K562 (cell line): ENCODE measurements around the gene DCLK1. TPM values are rescaled to one million over a fixed set of nuclear protein-coding genes. Genes with fewer than 3 reads are reported as not detected.

Experiments
- ATAC-seq: fragments of 200-7000 bp; cut with Tn5 transposase; 3 replicates; pipeline ENCODE4 v1.9.1; 2020; ENCODE audit warnings: moderate library complexity
- BruUV-seq: library from RNA; stranded (reverse); fragments of 400-500 nt; replicated peaks from 2 replicates; lab custom pipeline; 2021; lab: Mats Ljungman, UMichigan
- CTCF ChIA-PET: fragments of 300-600 bp; formaldehyde crosslinking; extraction: SDS; loops from one replicate; lab custom pipeline; 2021; ENCODE audit warnings: low intra/inter-chr PET ratio; lab: Yijun Ruan, JAX
- POLR2A ChIA-PET: fragments of 300-600, 350-650 bp; sonication (Branson Sonifier 250); formaldehyde crosslinking; extraction: SDS; loops from one replicate; lab custom pipeline; 2021; ENCODE audit warnings: antibody characterized with exemption, inconsistent platforms; lab: Yijun Ruan, JAX
- DNase-seq, 4 experiments: peaks; one replicate each; pipeline versions ENCODE4 v3.0.0 to v3.0.0-alpha.2; 2011 to 2018; ENCODE audit warnings: low spot score in 3 of 4, mixed read lengths in 3 of 4; ENCODE audit errors: extremely low read depth in 1 of 4
- FAIRE-seq: peaks from 2 replicates; lab custom pipeline; 2011; peaks lifted over from hg19 to GRCh38; lab: Jason Lieb, UNC
- H2AFZ ChIP-seq: 2 replicates; pipeline ENCODE4 v1.6.0; 2011; ENCODE audit warnings: low read depth, low read length, control low read depth, inconsistent platforms
- H3K27ac ChIP-seq: fragments of 200-600 bp; 3 replicates; pipeline ENCODE4 v1.8.0; 2011; ENCODE audit warnings: low read depth, mild to moderate bottlenecking, control low read depth, inconsistent platforms, low read length, moderate library complexity, mixed read lengths; ENCODE audit errors: extremely low read depth
- H3K27me3 ChIP-seq, 2 experiments: fragments of 300-600 bp in 1 of 2; 2 replicates in 1 of 2; 3 replicates in 1 of 2; pipeline versions ENCODE4 v1.6.0 to v1.8.0; 2011; ENCODE audit warnings: inconsistent platforms in 2 of 2, low read length in 2 of 2, mild to moderate bottlenecking in 1 of 2, mixed read lengths in 1 of 2, moderate library complexity in 1 of 2; ENCODE audit not compliant: control insufficient read depth in 2 of 2, insufficient read depth in 2 of 2
- H3K36me3 ChIP-seq: fragments of 300-600 bp; 3 replicates; pipeline ENCODE4 v1.8.0; 2011; ENCODE audit warnings: mild to moderate bottlenecking, low read length, inconsistent platforms; ENCODE audit not compliant: control insufficient read depth, insufficient read depth
- H3K4me1 ChIP-seq, 2 experiments: fragments of 200-600 bp in 1 of 2; replicated peaks in 1 of 2; 2 replicates in 1 of 2; 3 replicates in 1 of 2; pipeline versions ENCODE4 v1.5.1 to v1.8.0; 2011; ENCODE audit warnings: inconsistent platforms in 2 of 2, low read length in 2 of 2, mild to moderate bottlenecking in 1 of 2, mixed read lengths in 1 of 2, moderate library complexity in 1 of 2; ENCODE audit not compliant: control insufficient read depth in 2 of 2, insufficient read depth in 2 of 2
- H3K4me2 ChIP-seq: 2 replicates; pipeline ENCODE4 v1.6.1; 2011; ENCODE audit warnings: low read length, control low read depth, inconsistent platforms, mixed read lengths; ENCODE audit not compliant: insufficient read depth
- H3K4me3 ChIP-seq: fragments of 200-600 bp; sonication (generic), shearing (Covaris generic); 2 replicates; pipeline ENCODE4 v1.5.1; 2016; ENCODE audit warnings: control low read depth, inconsistent platforms
- H3K79me2 ChIP-seq: fragments of 200-600 bp; 3 replicates; pipeline ENCODE4 v1.8.0; 2011; ENCODE audit warnings: low read length, inconsistent platforms; ENCODE audit not compliant: control insufficient read depth, insufficient read depth
- H3K9ac ChIP-seq, 2 experiments: 2 replicates each; pipeline versions ENCODE4 v1.6.0 to v1.6.1; 2011; ENCODE audit warnings: low read depth in 2 of 2, low read length in 2 of 2, control low read depth in 1 of 2, inconsistent platforms in 1 of 2, mild to moderate bottlenecking in 1 of 2, mixed read lengths in 1 of 2; ENCODE audit not compliant: insufficient read depth in 1 of 2
- H3K9me1 ChIP-seq: one replicate; pipeline ENCODE4 v1.6.0; 2011; ENCODE audit warnings: inconsistent platforms, mild to moderate bottlenecking, low read length, moderate library complexity; ENCODE audit not compliant: control insufficient read depth, insufficient read depth
- H3K9me3 ChIP-seq: replicated peaks from 2 replicates; pipeline ENCODE4 v1.5.1; 2011; ENCODE audit warnings: low read depth, low read length, inconsistent platforms; ENCODE audit not compliant: control insufficient read depth, insufficient read depth
- H4K20me1 ChIP-seq: replicated peaks from 2 replicates; pipeline ENCODE4 v1.6.1; 2011; ENCODE audit warnings: low read length, inconsistent platforms, mixed read lengths; ENCODE audit not compliant: control insufficient read depth, insufficient read depth
- COPS2 ChIP-seq: fragments of 450-650 bp; conservative IDR thresholded peaks from 2 replicates; pipeline ENCODE4 v1.6.1; 2016; ENCODE audit warnings: mild to moderate bottlenecking, moderate library complexity
- DMBX1 ChIP-seq: fragments of 250-450 bp; sonication (Bioruptor Pico); IDR thresholded peaks from 2 replicates; pipeline ENCODE4 v1.8.0; 2022; ENCODE audit warnings: inconsistent platforms, mild to moderate bottlenecking, moderate library complexity, borderline replicate concordance
- KDM2B ChIP-seq: fragments of 250-450 bp; sonication (Bioruptor Pico); IDR thresholded peaks from 2 replicates; pipeline ENCODE4 v1.8.0; 2021; ENCODE audit warnings: mild to moderate bottlenecking, moderate library complexity
- MBD2 ChIP-seq: sonication (generic); IDR thresholded peaks from 2 replicates; pipeline ENCODE4 v1.6.1; 2016; ENCODE audit warnings: low read depth, borderline replicate concordance
- NELFE ChIP-seq: IDR thresholded peaks from 2 replicates; pipeline ENCODE4 v1.6.1; 2011; ENCODE audit warnings: mild to moderate bottlenecking; ENCODE audit not compliant: insufficient read depth, insufficient read length
- NEUROD1 ChIP-seq: fragments of 150-350 bp; IDR thresholded peaks from 2 replicates; pipeline ENCODE4 v1.6.1; 2014; ENCODE audit warnings: borderline replicate concordance, low read length, low read depth; ENCODE audit not compliant: partially characterized antibody
- SREBF1 ChIP-seq: fragments of 150-350 bp; IDR thresholded peaks from 2 replicates; pipeline ENCODE4 v1.6.1; 2014; ENCODE audit warnings: antibody characterized with exemption, low read depth, low read length, borderline replicate concordance
- TEAD2 ChIP-seq: fragments of 450-650 bp; IDR thresholded peaks from 2 replicates; pipeline ENCODE4 v1.6.1; 2016; ENCODE audit warnings: missing genetic modification characterization, control low read depth, missing compliant biosample characterization
- XRCC4 ChIP-seq: IDR thresholded peaks from one replicate; pipeline ENCODE4 v1.6.1; 2011; ENCODE audit not compliant: insufficient read depth, insufficient read length; ENCODE audit errors: extremely low read depth
- ZKSCAN3 ChIP-seq: fragments of 250-450 bp; sonication (Bioruptor Pico); IDR thresholded peaks from 2 replicates; pipeline ENCODE4 v1.4.0; 2020
- ZNF134 ChIP-seq: fragments of 250-450 bp; sonication (Bioruptor Pico); conservative IDR thresholded peaks from 2 replicates; pipeline ENCODE4 v1.4.0; 2020
- ZNF277 ChIP-seq: fragments of 250-450 bp; sonication (Bioruptor Pico); IDR thresholded peaks from 2 replicates; pipeline ENCODE4 v1.8.0; 2022; ENCODE audit warnings: inconsistent platforms, mild to moderate bottlenecking, moderate library complexity, borderline replicate concordance
- ZNF507 ChIP-seq: conservative IDR thresholded peaks from 2 replicates; pipeline ENCODE4 v1.6.1; 2017; ENCODE audit warnings: missing genetic modification characterization, missing compliant biosample characterization
- ZSCAN29 ChIP-seq: fragments of 450-650 bp; IDR thresholded peaks from 2 replicates; pipeline ENCODE4 v1.6.1; 2017
- WGBS: fragments of 100-300 bp; shearing (Covaris generic); methylation state at CpG from one replicate; pipeline ENCODE4 v1.1.6; 2016; ENCODE audit warnings: low coverage, mixed read lengths; ENCODE audit not compliant: insufficient coverage; ENCODE audit errors: missing lambda C conversion rate; 5-methylcytosine and 5-hydroxymethylcytosine counted together
- in situ Hi-C: fragments of 300-500 bp; cut with MboI; formaldehyde crosslinking; loops from 4 replicates; pipeline ENCODE4 v1.15.0; 2018; ENCODE audit warnings: inconsistent platforms, mixed read lengths
- intact Hi-C: fragments of 100-400 bp; cut with micrococcal nuclease; formaldehyde crosslinking; loops from 2 replicates; pipeline ENCODE4 v1.14.2; 2022
- polyA plus RNA-seq, 8 experiments: library from polyadenylated mRNA; depleted of rRNA in 4 of 8; stranded (reverse) in 5 of 8; unstranded in 3 of 8; fragments of >200 nt; fragmentation: Nextera tagmentation in 2 of 8; fragmentation: Illumina TruSeq in 1 of 8; extraction: Ambion mirVana in 2 of 8; extraction: Trizol in 1 of 8; gene quantifications; 2 replicates each; pipeline versions ENCODE4 v1.2.1 to v1.2.3, GENCODE V29; 2011 to 2014; ENCODE audit warnings: inconsistent platforms in 1 of 8, missing spikeins in 1 of 8
- total RNA-seq, 7 experiments: library from RNA; depleted of rRNA in 6 of 7; stranded (reverse); fragments of >200 nt in 6 of 7; fragmentation: Illumina TruSeq in 2 of 7; extraction: Trizol in 2 of 7; gene quantifications; 2 replicates each; pipeline versions ENCODE4 v1.2.1 to v1.2.3, GENCODE V29; 2011 to 2021; ENCODE audit warnings: low replicate concordance in 1 of 7
- TF ChIP-seq, protein P1 (sequence below), 2 experiments: IDR thresholded peaks; 2 replicates each; pipeline ENCODE4 v1.6.1; 2012; ENCODE audit warnings: improper control_type of control experiment in 2 of 2, low read depth in 2 of 2, low read length in 2 of 2, borderline replicate concordance in 1 of 2
- TF ChIP-seq, protein P2 (sequence below): fragments of 250-450 bp; sonication (Bioruptor Pico); IDR thresholded peaks from 2 replicates; pipeline ENCODE4 v1.8.0; 2022; ENCODE audit warnings: moderate library complexity, mild to moderate bottlenecking, inconsistent platforms

Gene DCLK1
- total and polyA plus RNA-seq, 9 of the 15 experiments (the other 6 are each of a cell fraction or from before 2014, with no cell fraction given) = 0.07 TPM; not detected in 8

DNA sequence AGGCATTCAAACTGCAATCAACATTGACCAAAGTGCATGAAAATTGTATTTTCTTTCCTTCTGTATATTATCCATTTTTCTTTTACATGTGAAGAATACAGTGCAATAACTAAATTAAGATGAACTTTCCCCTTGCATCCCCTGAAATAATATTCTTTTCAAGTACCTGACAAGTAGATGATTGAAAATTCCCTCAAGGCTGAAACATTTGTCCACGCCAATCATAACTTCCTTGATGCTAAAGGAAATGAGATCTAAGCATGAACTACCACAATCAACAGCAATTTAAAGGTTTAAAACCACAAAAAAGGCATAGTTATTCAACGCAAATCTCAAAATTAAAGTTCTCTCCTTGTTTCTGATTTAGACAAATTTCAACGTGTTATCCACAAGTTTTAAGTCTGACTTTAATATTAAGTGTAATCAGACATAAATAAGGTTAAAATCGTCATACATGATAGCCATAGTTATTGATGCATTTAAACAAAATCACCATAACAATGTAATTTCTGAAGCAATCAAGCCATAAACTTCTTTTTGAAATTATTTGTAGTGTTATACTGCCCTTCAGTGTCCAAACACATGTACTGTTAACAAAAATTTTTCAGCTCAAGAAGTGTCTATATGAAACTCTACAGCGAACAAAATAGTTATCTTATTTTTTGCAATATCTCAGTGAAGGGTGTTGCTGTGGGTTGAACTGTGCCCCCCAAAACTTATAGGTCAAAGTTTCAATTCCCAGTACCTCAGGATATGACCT, 169.5 kb downstream of the DCLK1 start:
- TF ChIP-seq ZNF134 (CRISPR knock-in tag) (no peak), XRCC4 (no peak), ZKSCAN3 (CRISPR knock-in tag) (no peak), COPS2 (no peak), SREBF1 (no peak), KDM2B (no peak), NELFE (no peak), DMBX1 (CRISPR knock-in tag) (no peak), NEUROD1 (no peak), ZNF277 (CRISPR knock-in tag) (no peak), ZNF507 (tag) (no peak), MBD2 (no peak), TEAD2 (no peak), ZSCAN29 (no peak)
- TF ChIP-seq, protein P1, sequence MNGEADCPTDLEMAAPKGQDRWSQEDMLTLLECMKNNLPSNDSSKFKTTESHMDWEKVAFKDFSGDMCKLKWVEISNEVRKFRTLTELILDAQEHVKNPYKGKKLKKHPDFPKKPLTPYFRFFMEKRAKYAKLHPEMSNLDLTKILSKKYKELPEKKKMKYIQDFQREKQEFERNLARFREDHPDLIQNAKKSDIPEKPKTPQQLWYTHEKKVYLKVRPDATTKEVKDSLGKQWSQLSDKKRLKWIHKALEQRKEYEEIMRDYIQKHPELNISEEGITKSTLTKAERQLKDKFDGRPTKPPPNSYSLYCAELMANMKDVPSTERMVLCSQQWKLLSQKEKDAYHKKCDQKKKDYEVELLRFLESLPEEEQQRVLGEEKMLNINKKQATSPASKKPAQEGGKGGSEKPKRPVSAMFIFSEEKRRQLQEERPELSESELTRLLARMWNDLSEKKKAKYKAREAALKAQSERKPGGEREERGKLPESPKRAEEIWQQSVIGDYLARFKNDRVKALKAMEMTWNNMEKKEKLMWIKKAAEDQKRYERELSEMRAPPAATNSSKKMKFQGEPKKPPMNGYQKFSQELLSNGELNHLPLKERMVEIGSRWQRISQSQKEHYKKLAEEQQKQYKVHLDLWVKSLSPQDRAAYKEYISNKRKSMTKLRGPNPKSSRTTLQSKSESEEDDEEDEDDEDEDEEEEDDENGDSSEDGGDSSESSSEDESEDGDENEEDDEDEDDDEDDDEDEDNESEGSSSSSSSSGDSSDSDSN (IDR thresholded peaks at IDR 0.05; ENCODE audit: borderline replicate concordance in 1 of 2, low read depth in 2 of 2, low read length in 2 of 2) = no peak
- TF ChIP-seq, protein P2, sequence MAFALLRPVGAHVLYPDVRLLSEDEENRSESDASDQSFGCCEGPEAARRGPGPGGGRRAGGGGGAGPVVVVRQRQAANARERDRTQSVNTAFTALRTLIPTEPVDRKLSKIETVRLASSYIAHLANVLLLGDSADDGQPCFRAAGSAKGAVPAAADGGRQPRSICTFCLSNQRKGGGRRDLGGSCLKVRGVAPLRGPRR = no peak
- Histone ChIP-seq H3K27me3 (no peaks in the 10 kb centered on the region), H3K9me3 (no peaks in the 10 kb centered on the region), H3K36me3 (no peaks in the 10 kb centered on the region), H4K20me1 (no peaks in the 10 kb centered on the region), H2AFZ (no peak overlapping the region), H3K4me3 (no peak overlapping the region), H3K79me2 (no peaks in the 10 kb centered on the region), H3K9me1 (no peaks in the 10 kb centered on the region), H3K27ac (no peak overlapping the region), H3K4me1 (no peaks in the 10 kb centered on the region), H3K4me2 (no peak overlapping the region), H3K9ac (no peak overlapping the region)
- no peak for DNase-seq
- 2% methylated on average over 5 of the region's 5 CpGs for WGBS
- ChIA-PET CTCF (no interaction called here), POLR2A (no interaction called here)
- no peak for FAIRE-seq
- no TSS peak for BruUV-seq
- in situ Hi-C loops = no loop called here
- intact Hi-C loops = no loop called here
- no peak for ATAC-seq
